Stimulated activated CD8-positive, alpha-beta memory T cell treated with anti-CD3 and anti-CD28 coated beads, Interleukin-15, amount 100 ng/mL, for 24 hours (primary cell): ENCODE measurements around the gene DEFB119.
"Not testable (repeated sequence)": the region's sequence is repeated elsewhere in the genome, so short reads cannot be mapped to it uniquely, and the experiment has no call there.

Experiments
- DNase-seq: peaks from one replicate; pipeline ENCODE4 v3.0.0-alpha.2; 2020; ENCODE audit warnings: low read depth

DEFB119 gene

DNA sequence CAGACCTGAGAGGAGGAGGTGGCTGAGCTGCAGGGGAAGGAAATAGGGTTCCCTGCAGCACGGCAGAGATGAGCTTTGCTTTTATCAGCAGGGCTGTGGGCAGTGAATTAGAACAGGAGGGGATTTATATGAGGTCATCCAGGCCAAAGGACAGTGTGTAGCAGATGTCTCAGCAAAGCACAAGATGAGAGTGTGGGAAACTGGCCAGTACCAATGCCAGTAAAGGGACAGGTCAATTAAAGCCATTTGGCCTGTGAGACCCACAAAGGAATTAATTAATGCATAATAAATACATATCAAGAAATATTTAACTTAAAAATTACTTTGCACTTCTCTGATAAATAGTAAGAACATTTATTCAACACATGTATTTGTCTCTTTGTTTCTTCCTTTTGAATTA lies at the start of gene DEFB119:
DEFB119 (minus strand) TSS at position 101 of the 400 bp plus-strand sequence. CDS start 107 bp downstream, outside the sequence.
- no peak for DNase-seq

DNA sequence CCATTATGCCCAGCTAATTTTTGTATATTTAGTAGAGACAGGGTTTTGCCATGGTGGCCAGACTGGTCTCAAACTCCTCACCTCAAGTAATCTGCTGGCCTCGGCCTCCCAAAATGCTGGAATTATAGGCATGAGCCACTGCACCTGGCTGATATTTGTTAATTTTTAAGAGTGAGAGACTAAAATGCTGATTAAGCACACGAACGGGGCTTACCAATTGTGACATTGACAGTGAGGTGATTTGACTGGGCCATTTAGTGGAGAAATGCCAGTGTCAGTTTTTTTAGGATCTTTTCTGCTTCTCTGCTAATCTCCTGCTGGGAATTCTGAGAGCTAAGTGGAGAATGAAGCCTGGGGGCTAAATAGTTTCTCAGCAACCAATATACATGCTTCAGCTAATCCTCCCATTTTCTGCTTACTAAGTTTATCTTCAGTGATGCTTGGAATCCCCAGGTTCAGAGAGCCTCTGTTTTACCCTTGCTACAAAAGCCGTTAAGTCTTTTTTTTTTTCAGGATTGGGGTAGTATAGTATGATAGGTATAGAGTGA lies 40.3 kb upstream of the DEFB119 start:
- no peak for DNase-seq

DNA sequence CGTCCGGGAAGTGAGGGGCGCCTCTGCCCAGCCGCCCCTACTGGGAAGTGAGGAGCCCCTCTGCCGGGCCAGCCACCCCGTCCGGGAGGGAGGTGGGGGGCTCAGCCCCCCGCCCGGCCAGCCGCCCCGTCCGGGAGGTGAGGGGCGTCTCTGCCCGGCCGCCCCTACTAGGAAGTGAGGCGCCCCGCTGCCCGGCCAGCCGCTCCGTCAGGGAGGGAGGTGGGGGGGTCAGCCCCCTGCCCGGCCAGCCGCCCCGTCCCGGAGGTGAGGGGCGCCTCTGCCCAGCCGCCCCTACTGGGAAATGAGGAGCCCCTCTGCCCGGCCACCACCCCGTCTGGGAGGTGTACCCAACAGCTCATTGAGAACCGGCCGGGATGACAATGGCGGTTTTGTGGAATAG lies 37.2 kb upstream of the DEFB119 start:
- DNase-seq: not testable (repeated sequence)

- not testable (repeated sequence) for DNase-seq
Observed at GRCh38 chr20:31426891-31427551, 36.6 kb upstream of the DEFB119 start.

DNA sequence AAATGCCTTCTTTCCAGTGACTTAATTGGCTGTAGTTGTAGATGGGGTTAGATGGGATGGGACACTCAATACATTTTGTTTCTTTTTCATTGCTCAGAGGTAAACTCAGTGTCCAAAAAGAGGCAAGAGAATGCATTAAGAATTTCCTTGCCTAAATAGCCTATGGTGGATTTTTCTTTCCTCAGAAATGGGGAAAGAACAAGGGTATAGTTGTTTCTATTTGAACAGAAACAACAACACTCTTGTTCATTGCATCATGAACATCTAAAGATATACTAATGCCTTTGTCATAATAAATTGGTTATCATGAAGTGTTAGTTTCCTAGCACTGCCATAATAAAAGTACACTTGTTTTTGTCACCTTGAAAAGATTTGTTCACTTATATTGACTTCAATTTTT lies 35.4 kb upstream of the DEFB119 start:
- DNase-seq: no peak

GRCh38 chr20:31418307-31418706 lies 27.9 kb upstream of the DEFB119 start:
- DNase-seq: no peak

- no peak for DNase-seq
Observed at GRCh38 chr20:31415653-31416052, 25.3 kb upstream of the DEFB119 start.

- DNase-seq: no peak
Observed at GRCh38 chr20:31414381-31414780, 24.0 kb upstream of the DEFB119 start.

- no peak for DNase-seq
Observed at GRCh38 chr20:31410011-31410410, 19.6 kb upstream of the DEFB119 start.

GRCh38 chr20:31406115-31406514 lies 15.7 kb upstream of the DEFB119 start, which contains the start of gene DEFB121:
DEFB121 (minus strand) TSS chr20:31406215; CDS start chr20:31406152, 63 bp downstream.
- no peak for DNase-seq

- DNase-seq: no peak
Observed at GRCh38 chr20:31403886-31404285, 13.5 kb upstream of the DEFB119 start.

GRCh38 chr20:31394900-31395299 lies 4.5 kb upstream of the DEFB119 start:
- DNase-seq: no peak

- DNase-seq: no peak
Observed at GRCh38 chr20:31392836-31393235, 2.4 kb upstream of the DEFB119 start.

DNA sequence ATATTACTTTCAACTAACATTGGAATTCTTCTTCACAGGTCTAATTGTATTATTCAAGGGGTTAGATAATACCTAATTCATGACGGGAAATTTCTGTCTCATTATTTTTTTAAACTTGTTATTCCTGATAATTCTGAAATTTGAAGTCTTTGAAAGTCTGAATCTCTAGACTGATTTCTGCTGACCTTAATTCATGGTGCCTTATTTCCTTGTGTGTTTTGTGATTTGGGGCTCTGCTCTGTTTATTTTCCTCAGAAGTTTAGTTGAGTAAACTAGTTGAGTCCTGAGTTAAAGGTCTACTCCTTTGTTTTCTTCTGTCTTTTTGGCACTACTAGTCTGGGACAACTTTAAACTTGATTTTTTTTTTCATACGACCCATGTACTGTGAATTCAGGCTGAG lies 16.0 kb downstream of the DEFB119 start:
- DNase-seq: no peak

DNA sequence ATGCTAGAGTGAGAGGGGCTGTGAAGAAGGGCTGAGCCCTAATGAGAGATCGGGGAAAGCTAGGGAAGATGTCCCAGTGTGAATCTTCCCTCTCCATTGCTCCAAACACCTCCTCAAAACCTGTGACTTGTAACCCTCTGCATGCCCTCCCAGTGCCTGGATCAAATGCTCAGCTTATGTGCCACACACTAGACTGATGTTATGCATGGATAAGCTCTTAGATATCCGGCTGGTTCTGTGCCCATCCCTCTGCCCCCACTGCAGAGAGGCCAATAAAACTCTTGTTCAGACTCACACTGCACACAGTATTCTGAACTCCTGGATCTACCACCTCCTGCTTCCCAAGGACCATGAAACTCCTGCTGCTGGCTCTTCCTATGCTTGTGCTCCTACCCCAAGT lies 22.1 kb downstream of the DEFB119 start, which contains the start of gene DEFB118:
DEFB118 (plus strand) TSS at position 301 of the 400 bp plus-strand sequence; CDS start at position 351, 50 bp downstream.
- DNase-seq: no peak

DNA sequence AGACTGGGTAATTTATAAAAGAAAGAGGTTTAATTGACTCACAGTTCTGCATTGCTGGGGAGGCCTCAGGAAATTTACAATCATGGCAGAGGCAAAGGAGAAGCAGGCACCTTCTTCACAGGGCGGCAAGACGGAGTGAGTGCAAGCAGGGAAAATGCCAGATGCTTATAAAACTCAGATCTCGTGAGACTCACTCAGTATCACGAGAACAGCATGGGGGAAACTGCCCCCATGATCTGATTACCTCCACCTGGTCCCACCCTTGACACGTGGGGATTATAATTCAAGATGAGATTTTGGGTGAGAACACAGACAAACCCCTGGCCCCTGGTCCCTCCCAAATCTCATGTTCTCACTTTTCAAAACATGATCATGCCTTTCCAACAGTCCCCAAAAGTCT lies 26.1 kb downstream of the DEFB119 start:
- DNase-seq: not testable (repeated sequence)

- no peak for DNase-seq
Observed at GRCh38 chr20:31363295-31363694, 27.1 kb downstream of the DEFB119 start.

GRCh38 chr20:31355981-31356380 lies 34.4 kb downstream of the DEFB119 start:
- no peak for DNase-seq

GRCh38 chr20:31341470-31341869 lies 48.9 kb downstream of the DEFB119 start:
- DNase-seq: no peak

DNA sequence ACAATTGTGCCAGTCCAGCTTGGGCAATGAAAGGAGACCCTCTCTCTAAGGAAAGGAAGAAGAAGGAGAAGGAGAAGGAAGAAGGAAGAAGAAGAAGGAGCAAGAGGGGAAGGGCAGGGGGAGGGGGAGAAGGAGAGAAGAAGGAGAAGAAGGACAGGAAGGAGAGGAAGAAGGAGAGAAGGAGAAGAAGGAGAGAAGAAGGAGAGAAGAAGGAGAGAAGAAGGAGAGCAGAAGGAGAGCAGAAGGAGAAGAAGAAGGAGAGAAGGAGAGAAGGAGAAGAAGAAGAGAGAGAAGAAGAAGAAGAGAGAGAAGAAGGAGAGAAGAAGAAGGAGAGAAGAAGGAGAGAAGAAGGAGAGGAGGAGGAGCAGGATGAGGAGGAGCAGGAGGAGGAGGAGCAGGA lies 59.5 kb downstream of the DEFB119 start:
- DNase-seq: no peak
